NCI-H446 (cell line): Measurements from ENCODE around the gene EIF4ENIF1.
"Not testable (repeated sequence)": the region's sequence is repeated elsewhere in the genome, so short reads cannot be mapped to it uniquely, and the experiment has no call there.

Source experiments
- DNase-seq, 2 experiments: peaks; one replicate each; lab custom pipeline; 2025; lab: John Stamatoyannopoulos, UW

Gene EIF4ENIF1

GRCh38 chr22:31489632-31490495, at the start of gene EIF4ENIF1:
Gene EIF4ENIF1, minus strand, starts transcription at chr22:31489842. Its CDS starts 1,124 bp downstream, at chr22:31488718.
- DNase-seq = peak; percentile 66 to 83

GRCh38 chr22:31538815-31539214, 49.2 kb upstream of the EIF4ENIF1 start:
- DNase-seq = no peak

GRCh38 chr22:31537019-31537535, 47.4 kb upstream of the EIF4ENIF1 start:
- no peak for DNase-seq

- DNase-seq = no peak
Measured at GRCh38 chr22:31533374-31533773, 43.7 kb upstream of the EIF4ENIF1 start.

GRCh38 chr22:31532060-31532459, 42.4 kb upstream of the EIF4ENIF1 start:
- no peak for DNase-seq

- no peak for DNase-seq
Measured at GRCh38 chr22:31530823-31531195, 41.2 kb upstream of the EIF4ENIF1 start.

- no peak for DNase-seq
Measured at GRCh38 chr22:31526270-31526669, 36.6 kb upstream of the EIF4ENIF1 start.

- not testable (repeated sequence) for DNase-seq
Measured at GRCh38 chr22:31524132-31524531, 34.5 kb upstream of the EIF4ENIF1 start.

GRCh38 chr22:31520051-31520450, 30.4 kb upstream of the EIF4ENIF1 start:
- no peak for DNase-seq

- DNase-seq = no peak
Measured at GRCh38 chr22:31509061-31509762, 19.6 kb upstream of the EIF4ENIF1 start.

- no peak for DNase-seq
Measured at GRCh38 chr22:31508536-31508935, 18.9 kb upstream of the EIF4ENIF1 start.

GRCh38 chr22:31507517-31507916, 17.9 kb upstream of the EIF4ENIF1 start:
- DNase-seq = not testable (repeated sequence)

GRCh38 chr22:31504282-31504681, 14.6 kb upstream of the EIF4ENIF1 start:
- no peak for DNase-seq

- no peak for DNase-seq
Measured at GRCh38 chr22:31503211-31503964, 13.7 kb upstream of the EIF4ENIF1 start.

GRCh38 chr22:31501738-31502137, 12.1 kb upstream of the EIF4ENIF1 start:
- no peak for DNase-seq

GRCh38 chr22:31497148-31497938, 7.7 kb upstream of the EIF4ENIF1 start:
- DNase-seq = no peak

GRCh38 chr22:31496735-31497146, 7.1 kb upstream of the EIF4ENIF1 start:
- DNase-seq = no peak

GRCh38 chr22:31496007-31496734, 6.5 kb upstream of the EIF4ENIF1 start, which contains the start of gene SFI1:
Gene SFI1, plus strand, starts transcription at chr22:31496536. Its CDS starts 11,749 bp downstream, at chr22:31508285.
- DNase-seq = peak; percentile 83 to 95

GRCh38 chr22:31495343-31495742, 5.7 kb upstream of the EIF4ENIF1 start:
- no peak for DNase-seq

GRCh38 chr22:31493355-31493754, 3.7 kb upstream of the EIF4ENIF1 start:
- DNase-seq = not testable (repeated sequence)
